Putamen (tissue), 1 donor: ENCODE results near the gene ANK2.

Experiments used
- DNase-seq: peaks from one replicate; pipeline ENCODE4 v3.0.0-alpha.2; 2016; ENCODE audit warnings: low spot score

The ANK2 gene

DNA sequence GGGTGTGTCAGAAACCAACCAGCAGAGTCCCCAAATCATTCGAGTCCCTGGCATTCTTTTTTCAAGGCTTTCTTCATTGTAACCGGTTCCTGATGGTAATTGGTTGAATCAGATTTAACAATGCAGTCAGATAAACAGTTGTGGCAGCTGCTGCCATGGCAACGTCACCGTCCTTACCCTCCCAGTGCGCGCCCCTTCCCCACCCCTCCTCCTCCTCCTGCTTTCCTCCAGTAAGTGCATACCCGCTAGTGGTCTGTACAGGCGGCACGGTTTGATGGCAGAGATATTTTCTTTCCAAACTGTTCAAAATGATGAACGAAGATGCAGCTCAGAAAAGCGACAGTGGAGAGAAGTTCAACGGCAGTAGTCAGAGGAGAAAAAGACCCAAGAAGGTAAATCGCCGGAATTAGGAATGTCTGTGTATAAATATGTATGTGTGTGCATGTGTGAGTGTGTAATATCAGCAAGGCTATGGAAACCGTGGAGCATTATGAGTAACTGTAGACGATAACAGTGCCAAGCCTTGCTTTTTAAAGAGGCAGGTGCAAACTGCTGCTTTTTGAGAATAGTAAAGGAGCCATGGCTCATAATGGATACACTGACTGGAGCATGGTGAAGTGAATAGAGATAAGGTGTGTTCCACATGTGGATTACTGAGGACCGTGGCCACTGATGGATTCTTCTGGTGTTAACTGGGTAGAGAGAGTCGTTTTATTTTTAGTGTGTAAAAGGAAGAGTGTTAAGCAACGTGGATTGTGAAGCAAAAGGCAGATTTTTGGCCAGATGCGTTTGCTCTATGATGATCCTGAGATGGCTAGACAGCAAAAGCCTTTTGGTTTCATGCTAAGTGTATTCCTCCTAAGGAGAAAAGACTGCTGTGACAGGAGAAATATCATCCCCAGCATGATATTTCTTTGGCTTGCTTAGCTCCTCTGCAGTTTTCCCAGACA lies at the start of gene ANK2:
Gene ANK2, plus strand, starts transcription at position 233 of the 950 bp plus-strand sequence. Its CDS starts 76 bp downstream, at position 309.
- DNase-seq = peak; percentile 71

DNA sequence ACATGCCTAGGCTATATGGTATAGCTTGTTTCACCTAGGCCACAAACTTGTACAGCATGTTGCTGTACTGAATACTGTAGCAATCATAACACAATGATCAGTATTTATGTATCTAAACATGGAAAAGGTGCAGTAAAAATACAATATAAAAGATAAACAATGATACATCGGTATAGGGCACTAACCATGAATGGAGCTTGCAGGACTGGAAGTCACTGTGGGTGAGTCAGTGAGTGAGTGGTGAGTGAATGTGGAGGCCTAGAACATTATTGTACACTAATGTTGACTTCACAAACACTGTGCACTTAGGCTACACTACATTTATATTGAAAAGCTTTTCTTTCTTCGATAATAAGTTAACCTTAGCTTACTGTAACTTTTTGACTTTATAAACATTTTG lies 45.6 kb upstream of the ANK2 start:
- DNase-seq = no peak

DNA sequence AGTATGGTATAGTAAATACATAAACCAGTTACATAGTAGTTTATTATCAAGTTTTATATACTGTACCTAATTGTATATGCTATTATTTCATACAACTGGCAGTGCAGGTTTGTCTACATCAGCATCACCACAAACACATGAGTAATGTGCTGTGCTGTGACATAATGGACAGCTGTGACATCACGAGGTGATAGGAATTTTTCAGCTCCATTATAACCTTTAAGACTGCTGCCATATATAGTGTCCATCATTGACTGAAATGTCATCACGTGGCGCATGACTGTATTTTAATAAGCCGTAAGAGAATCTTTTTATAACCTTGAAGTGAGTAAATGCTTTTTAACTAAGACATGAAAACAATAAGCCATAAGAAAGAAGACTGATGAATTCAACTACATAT lies 44.8 kb upstream of the ANK2 start:
- no peak for DNase-seq

DNA sequence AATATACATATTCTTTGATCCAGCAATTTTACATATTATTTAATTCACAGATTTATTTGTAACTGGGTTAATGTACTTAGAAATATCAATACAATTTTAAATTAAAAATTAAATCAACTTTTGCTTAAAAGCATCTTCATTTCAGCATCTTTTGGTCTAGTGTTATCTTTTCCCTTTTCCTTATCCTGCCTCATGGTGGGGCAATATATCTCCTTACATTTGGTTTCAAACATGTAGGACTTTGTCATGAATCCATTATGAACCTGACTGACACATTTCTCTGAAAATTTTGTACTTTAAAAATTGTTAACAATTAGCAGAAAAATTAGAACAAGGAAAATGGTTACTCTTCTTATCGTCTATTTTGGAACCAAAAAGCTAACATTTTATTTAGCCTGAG lies 42.8 kb upstream of the ANK2 start:
- no peak for DNase-seq

DNA sequence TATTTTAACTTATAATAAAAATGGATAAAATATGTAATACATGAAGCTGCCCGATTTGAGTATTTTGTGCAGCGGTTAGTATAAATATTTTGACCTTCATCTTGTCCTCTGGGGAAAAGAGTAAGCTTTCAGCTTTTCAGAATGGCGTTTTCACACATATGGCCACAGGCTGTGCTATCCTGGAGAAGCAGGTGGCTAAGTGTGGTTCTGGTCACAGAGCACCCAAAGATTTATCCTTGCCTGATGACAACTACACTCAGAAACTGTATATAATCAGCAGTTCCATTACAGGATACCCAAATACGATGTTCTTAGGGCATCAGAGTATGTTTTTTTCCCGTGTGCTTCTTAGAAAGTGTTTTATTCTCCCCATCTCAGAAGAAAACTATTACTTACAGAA lies 42.3 kb upstream of the ANK2 start:
- DNase-seq = no peak

DNA sequence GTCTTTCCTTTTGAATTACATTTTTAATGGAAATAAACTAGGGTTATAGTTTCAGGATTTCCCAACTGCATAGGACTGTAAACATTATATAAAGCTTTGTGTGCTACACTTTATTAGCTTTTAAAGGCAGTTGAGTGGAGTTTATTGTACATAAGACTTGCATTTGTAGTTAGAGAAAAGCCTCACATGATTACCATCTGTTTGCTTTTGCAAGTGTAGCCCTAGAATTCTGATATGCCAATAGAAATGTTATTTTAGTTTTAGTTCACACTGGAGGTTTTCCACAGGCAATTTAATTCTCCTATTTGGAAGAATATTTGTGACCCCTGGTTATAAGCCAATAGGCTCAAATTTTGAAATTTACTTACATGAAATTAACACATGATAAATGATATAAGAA lies 41.3 kb upstream of the ANK2 start:
- no peak for DNase-seq

DNA sequence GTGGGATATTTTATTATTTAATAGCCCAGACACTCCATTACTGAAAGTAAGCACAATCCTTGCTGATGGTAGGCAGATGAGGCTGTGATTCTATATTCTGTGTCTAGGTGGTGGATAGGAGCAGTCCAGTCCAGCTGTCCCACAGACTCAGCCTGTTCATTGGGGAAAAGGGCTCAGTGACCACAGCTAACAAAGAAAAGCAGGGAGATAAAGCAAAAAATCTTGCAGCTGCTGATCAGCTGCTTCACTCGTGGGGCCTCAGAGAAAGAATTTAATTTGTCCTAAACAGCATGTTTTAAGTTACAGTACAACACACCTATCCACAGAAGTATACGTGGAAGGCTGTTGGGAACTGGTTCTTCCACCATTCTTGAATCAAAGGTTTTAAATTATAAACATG lies 40.7 kb upstream of the ANK2 start:
- DNase-seq = no peak

DNA sequence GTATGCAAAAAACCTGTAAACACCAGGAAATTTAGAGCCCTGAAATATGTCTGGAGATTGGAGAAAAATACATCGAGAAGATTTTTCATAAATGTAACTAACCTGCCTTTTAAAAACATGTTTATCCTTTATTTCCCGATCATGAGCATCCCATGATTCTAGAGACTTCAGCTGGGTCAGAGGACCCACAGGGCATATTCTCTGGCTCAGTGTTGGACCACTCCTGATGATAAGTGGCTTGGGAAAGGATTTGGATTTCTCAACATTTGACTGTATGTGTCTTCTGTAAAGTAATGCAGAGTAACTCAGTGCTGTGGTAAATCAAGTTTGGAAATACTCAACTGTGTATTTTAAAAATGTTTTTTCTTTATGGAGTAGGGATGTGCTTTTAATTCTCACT lies 40.0 kb upstream of the ANK2 start:
- no peak for DNase-seq

DNA sequence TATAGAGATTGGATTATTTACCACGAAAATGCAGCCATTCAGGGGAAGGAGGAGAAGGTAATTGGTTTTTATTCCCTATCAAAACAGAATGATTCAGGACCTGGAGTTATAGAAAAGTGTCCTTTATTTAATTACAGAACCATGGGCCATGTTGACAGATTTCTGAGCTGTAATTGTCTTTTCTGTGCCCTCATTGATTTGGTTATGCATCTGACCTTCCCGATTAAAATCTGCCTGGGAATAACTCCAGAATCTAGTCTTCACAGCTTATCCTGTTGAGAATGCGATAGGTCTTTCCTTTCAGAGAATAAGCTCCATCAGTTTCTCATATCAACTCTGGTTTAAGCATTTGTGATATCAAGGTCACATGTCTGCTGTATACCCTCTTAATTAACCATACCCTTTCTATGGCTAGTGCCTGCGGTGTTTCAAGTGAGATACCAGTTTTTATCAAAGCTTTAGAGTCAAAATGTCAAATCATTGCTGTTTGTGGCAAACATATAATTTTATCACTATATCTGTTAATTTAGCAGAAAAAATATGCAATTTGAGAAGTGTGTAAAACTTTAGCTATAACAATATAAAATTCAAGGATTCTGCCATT lies 37.2 kb upstream of the ANK2 start:
- no peak for DNase-seq

DNA sequence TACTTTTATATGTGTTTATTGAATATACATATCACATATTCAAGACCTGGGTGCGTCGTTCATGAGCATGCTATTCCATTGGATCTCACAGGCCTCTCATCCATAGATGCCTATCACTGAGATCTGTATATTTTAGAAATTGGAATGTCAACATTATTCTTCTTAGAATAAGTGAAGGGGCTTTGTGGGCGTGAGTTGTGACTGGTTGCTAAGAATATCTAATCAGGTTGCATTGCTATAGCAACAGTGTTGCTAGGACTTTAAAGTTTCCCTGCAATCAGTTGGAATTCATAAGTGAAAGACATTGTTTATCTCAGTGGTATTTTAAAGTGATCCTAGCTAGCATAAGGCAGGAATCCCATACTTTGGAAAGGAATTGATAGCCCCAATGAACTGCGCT lies 36.7 kb upstream of the ANK2 start:
- peak; percentile 45 for DNase-seq

DNA sequence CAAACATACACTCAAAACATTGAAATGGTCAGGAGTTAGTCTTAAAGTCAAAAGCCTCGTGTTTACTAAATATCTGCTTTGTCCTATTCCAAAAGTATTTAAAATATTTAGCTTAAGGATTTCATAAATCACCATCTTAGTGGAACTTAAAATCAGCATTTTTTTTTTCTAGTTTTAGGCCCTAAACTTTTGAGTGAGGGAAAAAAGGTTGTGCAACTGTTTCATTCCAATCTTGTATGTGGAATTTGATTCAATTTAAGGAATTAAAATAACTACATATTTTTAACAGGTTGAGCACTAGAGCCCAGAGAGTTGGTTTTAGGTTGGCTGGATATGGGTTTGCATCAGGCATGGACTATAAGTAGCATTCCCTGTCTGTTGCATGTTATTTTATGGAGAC lies 35.7 kb upstream of the ANK2 start:
- DNase-seq = no peak

DNA sequence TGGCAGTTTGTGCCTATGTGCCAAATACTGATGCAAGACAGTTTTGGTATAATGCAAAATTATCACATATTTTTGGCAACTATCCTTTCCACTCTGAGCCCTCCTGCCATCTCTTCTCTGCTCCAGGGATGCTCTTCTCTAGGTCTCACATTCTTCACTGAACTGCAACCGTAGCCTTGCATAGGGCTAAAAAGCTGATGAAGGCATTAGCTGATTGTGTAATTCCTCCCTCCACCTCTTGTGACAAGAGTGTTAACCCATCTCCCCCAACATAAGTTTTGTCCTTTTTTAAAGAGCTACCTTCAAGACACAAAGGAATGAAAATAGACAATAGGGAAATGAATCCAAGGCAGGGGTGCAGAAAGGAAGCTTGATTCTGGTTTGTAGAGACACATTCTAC lies 33.1 kb upstream of the ANK2 start:
- DNase-seq = no peak

DNA sequence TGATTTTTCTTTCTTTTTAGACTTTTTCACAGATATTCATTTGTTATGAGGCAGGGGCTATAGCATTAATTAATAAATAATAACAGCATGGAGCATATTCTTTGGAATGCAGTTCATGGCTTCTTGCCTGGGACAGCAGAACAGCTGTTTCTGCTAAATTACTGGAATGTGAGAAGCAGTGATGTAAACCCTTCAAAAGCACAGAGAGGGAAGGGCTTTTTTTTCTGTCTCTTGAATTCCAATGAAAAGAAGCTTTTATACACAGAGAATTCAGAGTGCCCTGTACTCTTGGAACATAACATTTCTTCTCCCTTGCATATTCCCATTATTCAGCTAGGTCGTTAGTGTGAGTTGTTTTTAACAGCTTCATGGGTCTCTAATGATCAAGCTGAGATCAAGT lies 28.5 kb upstream of the ANK2 start:
- no peak for DNase-seq

DNA sequence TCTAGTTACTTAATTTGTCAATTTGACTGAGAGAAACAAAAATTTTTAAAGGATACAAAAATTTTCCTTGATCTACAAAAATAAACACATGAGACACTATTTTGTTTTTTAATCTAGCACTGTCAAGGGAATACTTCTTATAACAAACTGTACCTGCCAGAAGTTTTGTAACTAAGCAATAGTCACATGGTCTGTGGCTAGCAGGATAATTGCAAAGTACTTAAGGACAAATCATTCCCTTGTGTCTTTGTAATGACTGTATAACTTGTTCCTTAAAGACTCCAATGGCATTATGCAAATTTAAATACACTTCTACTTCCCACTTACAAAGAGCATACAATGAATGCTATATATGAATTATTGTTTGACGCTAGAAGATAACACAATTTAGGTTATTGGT lies 25.1 kb upstream of the ANK2 start:
- DNase-seq = no peak

DNA sequence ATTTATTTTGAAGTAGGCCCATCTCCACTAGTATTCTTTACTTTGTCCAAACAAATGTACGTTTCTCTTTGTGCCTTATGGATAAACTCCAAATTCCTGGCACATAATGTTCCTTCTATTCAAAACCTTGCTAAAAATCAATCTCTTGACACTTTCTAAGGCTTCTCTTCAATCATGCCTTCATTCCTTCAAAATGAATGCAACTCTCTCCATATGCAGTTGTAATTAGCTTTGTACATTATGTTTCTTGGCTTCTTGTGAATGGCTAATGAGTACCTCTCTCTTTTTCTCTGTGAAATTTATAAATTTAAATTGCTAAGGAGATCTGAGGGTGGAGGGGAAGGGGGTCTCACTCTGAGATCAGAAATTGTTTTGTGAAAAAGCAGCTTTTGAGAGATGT lies 24.0 kb upstream of the ANK2 start:
- no peak for DNase-seq

DNA sequence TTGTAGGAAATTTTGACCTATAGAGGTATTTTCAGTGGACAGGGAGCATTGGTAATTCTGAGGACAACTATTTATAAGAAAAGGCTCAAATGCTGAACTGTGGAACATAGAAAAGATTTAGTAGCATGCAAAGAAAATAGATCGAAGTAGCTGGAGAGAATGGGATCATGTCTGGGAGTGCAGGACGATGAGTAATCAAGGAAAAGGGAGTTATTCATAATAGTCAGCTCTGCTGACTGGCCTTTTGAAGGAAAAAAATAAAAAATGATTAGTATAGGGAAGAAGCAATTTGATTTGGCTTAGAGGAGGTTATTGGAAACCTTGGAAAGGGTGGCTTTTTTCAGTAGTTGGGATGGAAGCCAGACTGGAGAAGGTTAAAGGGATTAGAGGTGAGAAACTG lies 22.9 kb upstream of the ANK2 start:
- no peak for DNase-seq

DNA sequence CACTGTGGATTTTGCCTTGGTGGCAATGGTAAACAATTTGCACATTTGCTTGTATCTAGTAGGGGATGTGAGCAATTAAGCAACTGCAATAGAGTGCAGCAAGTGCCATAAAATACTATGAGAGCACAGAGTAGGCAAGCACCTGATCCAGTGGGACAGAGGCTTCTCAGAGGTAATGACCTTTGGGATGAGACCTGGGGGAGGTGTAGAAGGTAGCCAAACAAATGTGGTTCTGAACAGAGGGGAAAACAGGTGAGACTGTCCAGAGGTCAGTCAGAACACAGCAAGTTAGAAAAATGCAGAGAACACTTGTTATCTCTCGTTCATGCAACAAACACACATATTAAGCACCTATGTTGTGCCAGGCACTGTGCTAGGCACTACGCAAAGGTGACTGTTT lies 21.4 kb upstream of the ANK2 start:
- DNase-seq = no peak

DNA sequence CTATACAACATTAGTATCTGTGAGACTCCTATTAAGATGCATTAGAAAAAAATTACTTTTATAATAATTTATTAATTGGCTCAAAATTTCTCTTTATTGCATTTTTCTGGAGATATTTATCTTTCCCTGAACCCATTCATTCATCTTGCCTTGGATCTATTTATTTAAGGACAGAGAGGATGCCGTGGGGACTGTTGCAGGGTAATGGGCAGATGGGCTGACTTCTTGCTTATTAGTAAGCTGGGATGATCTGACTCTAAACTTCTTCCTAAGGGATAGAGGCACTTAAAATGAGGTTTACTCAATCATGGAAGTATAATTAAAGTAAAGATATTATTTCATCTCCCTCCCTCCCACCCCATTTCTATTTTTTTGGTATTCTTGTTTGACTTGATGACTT lies 18.2 kb upstream of the ANK2 start:
- DNase-seq = no peak

DNA sequence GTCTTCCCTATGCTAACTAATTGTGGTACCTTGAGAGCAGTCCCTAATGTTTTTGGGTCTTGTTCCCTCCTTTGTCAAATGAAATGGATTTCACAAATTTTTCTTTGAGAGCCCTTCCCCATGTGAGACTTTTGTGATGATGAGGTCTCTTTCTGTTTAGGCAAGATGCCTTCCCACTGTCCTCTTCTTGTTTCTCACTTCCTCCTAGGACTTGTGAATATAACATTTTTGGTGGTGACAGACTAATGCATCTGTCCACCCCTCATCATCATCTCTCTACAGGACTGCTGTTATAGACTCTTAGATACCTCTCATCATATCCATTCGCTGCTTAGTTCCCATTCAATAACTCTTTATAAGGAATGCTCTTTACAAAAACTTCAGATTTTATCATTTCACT lies 8.7 kb upstream of the ANK2 start:
- DNase-seq = no peak

DNA sequence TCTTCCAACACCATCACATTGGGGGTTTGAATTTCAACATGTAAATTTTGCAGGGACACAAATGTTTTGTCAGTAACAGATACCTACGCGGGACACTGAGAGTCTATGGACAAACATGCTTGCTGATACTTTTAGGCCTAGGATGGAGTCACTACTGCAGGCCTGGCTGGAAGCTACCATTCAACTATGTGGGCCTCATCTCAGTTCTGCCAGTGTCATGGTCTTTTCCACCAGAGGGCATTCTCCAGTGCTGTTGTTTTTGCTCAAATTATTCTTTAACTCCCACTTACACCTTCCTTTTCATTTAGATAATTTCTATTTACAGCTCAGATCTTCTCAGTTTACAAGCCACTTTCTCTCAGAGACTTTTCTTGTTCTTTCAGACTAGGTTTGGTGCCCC lies 7.0 kb upstream of the ANK2 start:
- no peak for DNase-seq

DNA sequence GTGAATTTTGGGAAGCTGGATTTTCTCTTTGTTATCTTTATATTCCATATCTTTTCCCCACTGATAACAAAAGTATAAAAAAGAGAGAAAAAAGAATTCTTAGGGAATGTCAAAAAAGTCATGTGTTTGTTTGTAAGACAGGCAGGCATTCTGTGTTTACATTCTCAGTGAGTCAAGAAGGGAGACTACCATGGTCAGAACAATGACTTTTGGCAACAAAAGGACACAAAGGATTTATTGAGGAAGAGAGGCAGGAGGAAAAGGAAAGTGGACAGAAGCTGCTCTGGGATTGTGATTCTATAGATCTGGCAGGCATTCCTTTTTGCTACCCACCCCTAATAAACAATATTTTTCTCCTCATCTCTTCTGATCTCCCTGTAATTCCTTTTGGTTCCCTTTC lies 5.9 kb upstream of the ANK2 start:
- no peak for DNase-seq

DNA sequence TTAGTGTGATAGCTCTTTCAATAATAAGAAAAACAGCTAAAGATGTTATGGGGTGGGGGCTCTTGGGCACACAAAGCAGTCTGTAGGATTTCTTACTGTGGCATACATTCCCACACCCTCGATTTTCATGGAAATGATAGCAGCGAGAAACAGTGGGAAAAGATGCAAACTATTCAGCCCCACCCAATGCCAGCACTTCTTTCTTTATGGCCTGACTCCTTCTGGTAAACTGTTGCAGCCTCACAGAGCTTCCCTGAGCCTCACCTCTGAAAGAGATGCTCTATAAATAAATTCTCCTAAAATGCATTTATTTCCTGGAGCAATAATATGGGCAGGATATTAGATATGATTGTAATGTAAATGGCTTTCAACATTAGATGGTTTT lies 910 bp downstream of the ANK2 start:
- no peak for DNase-seq

DNA sequence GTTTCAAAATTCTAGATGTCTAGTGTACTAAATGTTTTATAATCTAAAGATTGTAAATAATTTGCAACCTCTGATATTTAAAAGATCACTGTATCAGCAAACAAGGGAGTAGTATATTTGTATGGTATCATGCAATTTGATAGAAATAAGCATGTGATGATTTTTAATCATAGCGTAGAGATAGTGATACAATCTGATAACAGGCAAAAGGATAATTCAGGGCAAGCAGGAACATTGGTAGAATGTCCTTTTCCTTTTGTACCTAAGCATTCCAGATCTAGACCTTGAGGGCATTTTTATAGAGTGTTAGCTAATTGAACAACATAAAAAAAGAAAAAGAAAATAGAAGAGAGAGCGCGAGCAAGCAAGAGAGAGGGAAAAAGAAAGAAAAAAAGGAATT lies 1.4 kb downstream of the ANK2 start:
- DNase-seq = no peak

DNA sequence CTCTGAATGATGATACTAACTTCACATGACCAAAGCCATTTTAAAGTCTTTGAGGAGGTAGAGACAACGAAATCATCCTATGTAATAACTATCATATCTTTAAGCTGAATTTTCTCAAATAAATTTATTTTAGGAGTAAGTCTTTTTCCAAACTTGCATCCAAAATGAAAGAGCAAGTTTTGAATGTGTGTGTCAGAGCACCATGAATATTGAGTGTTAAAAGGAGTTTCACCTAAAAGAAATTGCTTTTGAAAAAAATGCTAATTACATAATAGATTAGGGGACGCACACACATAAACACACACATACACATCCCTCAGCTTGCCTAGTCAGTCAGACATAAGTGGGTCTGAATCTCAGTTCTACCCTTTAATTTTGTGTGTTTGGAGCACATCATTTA lies 1.9 kb downstream of the ANK2 start:
- DNase-seq = no peak
